ENCODE data around the gene ATP8B1. TPM values are rescaled to one million over a fixed set of nuclear protein-coding genes. Genes with fewer than 3 reads are reported as not detected.
A peak's percentile ranks its signal among the peaks of the same experiment; 100 is the strongest.

The ATP8B1 gene
- total and polyA plus RNA-seq, 2 donors (not counting 1 experiment from before 2014, with no cell fraction given), result 109 to 125 TPM

- Histone ChIP-seq H2AFZ (ENCODE audit: low read length) (no peak overlapping the region), H3K4me3 (replicated peaks in 1 of 4; ENCODE audit: control extremely low read depth in 1 of 4, insufficient read depth in 1 of 4, low read depth in 3 of 4, low read length in 4 of 4) (no peak overlapping the region), H3K4me2 (ENCODE audit: extremely low read depth, insufficient read depth, low read length) (no peak overlapping the region), H3K9ac (ENCODE audit: insufficient read depth, low read length) (no peak overlapping the region), H3K4me1 (ENCODE audit: control insufficient read depth, extremely low read depth, insufficient read depth, low read length) (peaks cover 9% of the 10 kb centered on the region), H3K79me2 (ENCODE audit: control insufficient read depth, insufficient read depth, low read length) (no peaks in the 10 kb centered on the region), H4K20me1 (ENCODE audit: control insufficient read depth, extremely low read depth, insufficient read depth, low read length) (no peaks in the 10 kb centered on the region), H3K27me3 (ENCODE audit: control insufficient read depth, insufficient read depth, low read length) (no peaks in the 10 kb centered on the region), H3K27ac (ENCODE audit: insufficient read depth, low read length) (no peak overlapping the region), H3K9me3 (ENCODE audit: control insufficient read depth, insufficient read depth, low read depth, low read length) (no peaks in the 10 kb centered on the region), H3K36me3 (ENCODE audit: control insufficient read depth, insufficient read depth, low read length) (no peaks in the 10 kb centered on the region)
- TF ChIP-seq EZH2 (IDR thresholded peaks at IDR 0.05; ENCODE audit: low read length, missing control alignments) (no peak), CTCF (conservative IDR thresholded peaks at IDR 0.05 in 1 of 2, IDR thresholded peaks at IDR 0.05 in 1 of 2; ENCODE audit: low read depth in 1 of 2, low read length in 2 of 2) (no peak)
- DNase-seq (ENCODE audit: low read depth in 2 of 2), result peak in 1 of 2 donors; percentile 65
These were observed 8.5 kb upstream of the ATP8B1 start for GRCh38 chr18:57811477-57812125.

GRCh38 chr18:57809190-57809589, 6.1 kb upstream of the ATP8B1 start:
- no peak overlapping the region for H3K9ac ChIP-seq (ENCODE audit: insufficient read depth, low read length)
- no peaks in the 10 kb centered on the region for H4K20me1 ChIP-seq (ENCODE audit: control insufficient read depth, extremely low read depth, insufficient read depth, low read length)
- H3K79me2 ChIP-seq (ENCODE audit: control insufficient read depth, insufficient read depth, low read length), result peaks cover 10% of the 10 kb centered on the region
- no peaks in the 10 kb centered on the region for H3K36me3 ChIP-seq (ENCODE audit: control insufficient read depth, insufficient read depth, low read length)
- no peak for TF ChIP-seq EZH2 (IDR thresholded peaks at IDR 0.05; ENCODE audit: low read length, missing control alignments)
- TF ChIP-seq CTCF (conservative IDR thresholded peaks at IDR 0.05 in 1 of 2, IDR thresholded peaks at IDR 0.05 in 1 of 2; ENCODE audit: low read depth in 1 of 2, low read length in 2 of 2), result no peak
- no peak overlapping the region for H3K4me2 ChIP-seq (ENCODE audit: extremely low read depth, insufficient read depth, low read length)
- no peak overlapping the region for H3K4me3 ChIP-seq (replicated peaks in 1 of 4; ENCODE audit: control extremely low read depth in 1 of 4, insufficient read depth in 1 of 4, low read depth in 3 of 4, low read length in 4 of 4)
- no peak overlapping the region for H2AFZ ChIP-seq (ENCODE audit: low read length)
- no peaks in the 10 kb centered on the region for H3K9me3 ChIP-seq (ENCODE audit: control insufficient read depth, insufficient read depth, low read depth, low read length)
- H3K4me1 ChIP-seq (ENCODE audit: control insufficient read depth, extremely low read depth, insufficient read depth, low read length), result peaks cover 12% of the 10 kb centered on the region
- H3K27ac ChIP-seq (ENCODE audit: insufficient read depth, low read length), result peak overlapping the region; percentile 53
- H3K27me3 ChIP-seq (ENCODE audit: control insufficient read depth, insufficient read depth, low read length), result no peaks in the 10 kb centered on the region
- peak in 1 of 2 donors; percentile 61 for DNase-seq (ENCODE audit: low read depth in 2 of 2)

GRCh38 chr18:57807336-57808117, 4.4 kb upstream of the ATP8B1 start:
- H2AFZ ChIP-seq (ENCODE audit: low read length), result no peak overlapping the region
- H3K79me2 ChIP-seq (ENCODE audit: control insufficient read depth, insufficient read depth, low read length), result peaks cover 26% of the 10 kb centered on the region
- no peaks in the 10 kb centered on the region for H3K36me3 ChIP-seq (ENCODE audit: control insufficient read depth, insufficient read depth, low read length)
- H3K9me3 ChIP-seq (ENCODE audit: control insufficient read depth, insufficient read depth, low read depth, low read length), result no peaks in the 10 kb centered on the region
- peaks cover 17% of the 10 kb centered on the region for H3K4me1 ChIP-seq (ENCODE audit: control insufficient read depth, extremely low read depth, insufficient read depth, low read length)
- no peaks in the 10 kb centered on the region for H3K27me3 ChIP-seq (ENCODE audit: control insufficient read depth, insufficient read depth, low read length)
- no peaks in the 10 kb centered on the region for H4K20me1 ChIP-seq (ENCODE audit: control insufficient read depth, extremely low read depth, insufficient read depth, low read length)
- peak overlapping the region; percentile 10 for H3K9ac ChIP-seq (ENCODE audit: insufficient read depth, low read length)
- peak; percentile 77 to 89 for DNase-seq (ENCODE audit: low read depth in 2 of 2)
- H3K4me3 ChIP-seq (replicated peaks in 1 of 4; ENCODE audit: control extremely low read depth in 1 of 4, insufficient read depth in 1 of 4, low read depth in 3 of 4, low read length in 4 of 4), result peak overlapping the region in 1 of 4 experiments; percentile 29
- TF ChIP-seq EZH2 (IDR thresholded peaks at IDR 0.05; ENCODE audit: low read length, missing control alignments) (no peak), CTCF (conservative IDR thresholded peaks at IDR 0.05 in 1 of 2, IDR thresholded peaks at IDR 0.05 in 1 of 2; ENCODE audit: low read depth in 1 of 2, low read length in 2 of 2) (no peak)
- peak overlapping the region; percentile 81 for H3K27ac ChIP-seq (ENCODE audit: insufficient read depth, low read length)
- H3K4me2 ChIP-seq (ENCODE audit: extremely low read depth, insufficient read depth, low read length), result peak overlapping the region; percentile 70

Measured in fibroblast of lung (primary cell).